Mononuclear cell (primary cell): ENCODE results near the gene SLC9A8. TPM values are rescaled to one million over a fixed set of nuclear protein-coding genes. Genes with fewer than 3 reads are reported as not detected.

Experiments used
- H3K27me3 ChIP-seq: 2 replicates; pipeline ENCODE4 v1.6.0; 2011; ENCODE audit warnings: low read length, control low read depth; ENCODE audit not compliant: insufficient read depth
- H3K4me1 ChIP-seq: 2 replicates; pipeline ENCODE4 v1.5.1; 2011; ENCODE audit warnings: mild to moderate bottlenecking, low read length, control low read depth; ENCODE audit not compliant: insufficient read depth
- H3K4me3 ChIP-seq: 2 replicates; pipeline ENCODE4 v1.5.1; 2011; ENCODE audit warnings: mild to moderate bottlenecking, low read length, moderate library complexity
- H3K9me3 ChIP-seq: 2 replicates; pipeline ENCODE4 v1.5.1; 2011; ENCODE audit warnings: low read depth, mild to moderate bottlenecking, control low read depth, low read length
- total RNA-seq: library from RNA; depleted of rRNA; stranded (reverse); fragments of >200 nt; gene quantifications from one replicate; pipeline ENCODE4 v1.2.3, GENCODE V29; 2012

Gene SLC9A8
- total RNA-seq, 1 donor: 34.5 TPM

DNA sequence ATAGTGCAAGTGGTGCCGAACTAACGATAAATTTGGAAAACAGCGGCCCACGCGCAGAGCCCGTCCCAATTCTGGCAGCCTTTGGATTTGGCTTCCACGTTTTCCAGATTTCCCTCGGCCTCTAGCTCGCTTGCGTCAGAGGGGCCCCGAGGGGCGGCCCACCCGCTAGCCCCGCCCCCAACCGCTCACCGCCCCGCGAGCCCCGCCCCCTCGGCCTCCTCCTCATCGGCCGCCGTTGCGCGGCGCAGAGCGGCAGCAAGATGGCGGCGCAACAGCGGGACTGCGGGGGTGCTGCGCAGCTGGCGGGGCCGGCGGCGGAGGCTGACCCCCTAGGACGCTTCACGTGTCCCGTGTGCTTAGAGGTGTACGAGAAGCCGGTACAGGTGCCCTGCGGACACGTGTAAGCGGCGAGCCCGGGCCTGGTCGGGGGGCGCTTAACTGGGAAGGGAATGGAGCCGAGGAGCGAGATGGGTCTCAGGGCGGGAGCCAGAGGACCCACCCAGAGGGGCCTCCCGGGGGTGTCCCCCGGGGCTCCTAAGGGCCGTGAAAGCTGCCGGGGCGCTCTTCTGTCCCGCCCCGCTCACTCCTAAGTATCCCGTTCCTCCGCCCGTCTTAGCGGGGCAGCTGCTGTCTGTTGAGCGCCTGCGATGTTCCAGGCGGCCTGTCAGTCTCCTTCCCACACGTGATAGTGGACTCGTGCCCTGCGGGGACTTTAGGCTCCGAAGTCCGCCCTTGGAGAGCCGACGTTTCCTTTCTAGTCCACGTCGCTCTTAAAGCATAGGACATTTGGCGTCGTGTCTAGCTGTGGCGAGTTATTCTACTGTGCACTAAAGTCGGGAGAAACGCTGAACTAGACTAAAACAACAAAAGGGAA is 123.8 kb downstream of the SLC9A8 start, which contains the start of gene RNF114:
Gene RNF114, plus strand, starts transcription at position 245 of the 874 bp plus-strand sequence. Its CDS starts 16 bp downstream, at position 261.
- no peaks in the 10 kb centered on the region for H3K27me3 ChIP-seq
- no peaks in the 10 kb centered on the region for H3K9me3 ChIP-seq
- H3K4me3 ChIP-seq: peak within 1 kb of the TSS; percentile 99
- peaks cover 55% of the 10 kb centered on the region for H3K4me1 ChIP-seq

DNA sequence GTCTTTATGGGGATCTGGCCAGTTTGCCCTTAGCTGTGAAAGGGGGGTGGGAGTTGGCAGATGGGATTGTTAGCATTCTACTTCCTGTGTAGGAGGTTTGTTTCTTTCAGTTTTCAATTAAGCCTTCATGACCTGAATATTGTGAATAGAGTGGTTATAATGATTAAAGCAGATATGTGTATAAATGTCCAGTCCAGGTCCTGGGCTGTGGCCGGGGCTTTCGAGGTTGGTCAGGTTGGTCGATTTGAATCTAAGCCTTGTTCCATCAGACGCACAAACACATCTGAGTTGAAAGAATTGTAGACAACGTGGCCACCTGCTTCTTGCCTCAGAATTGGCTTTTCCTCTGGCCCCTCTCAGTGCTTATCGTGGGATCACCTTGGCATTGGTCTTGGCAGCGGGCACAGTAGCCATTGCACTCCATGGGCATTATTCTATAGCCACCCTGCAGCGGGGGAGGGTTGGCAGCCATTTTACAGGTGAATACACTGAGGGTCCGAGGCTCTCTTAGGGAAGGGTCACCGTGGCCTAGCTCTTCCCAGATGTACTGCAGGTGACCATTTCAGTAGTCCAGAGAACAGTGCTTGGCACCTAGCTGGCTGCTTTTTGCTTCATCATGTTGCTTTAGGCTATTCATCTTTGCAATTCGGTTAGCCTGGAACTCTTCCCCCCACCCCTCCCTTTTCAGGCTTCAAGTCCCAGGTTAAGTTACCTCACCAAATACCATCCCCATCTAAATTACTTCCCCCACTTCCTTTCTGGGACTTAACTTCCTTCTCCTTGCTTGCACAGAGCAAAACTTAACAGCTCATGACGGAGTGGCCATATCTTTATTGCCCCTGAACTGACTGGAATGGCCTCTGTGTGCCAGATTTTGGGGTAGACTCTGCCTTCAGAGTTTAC is 124.7 kb downstream of the SLC9A8 start:
- H3K9me3 ChIP-seq: no peaks in the 10 kb centered on the region
- no peaks in the 10 kb centered on the region for H3K27me3 ChIP-seq
- H3K4me1 ChIP-seq: peaks cover 55% of the 10 kb centered on the region
- H3K4me3 ChIP-seq: peak overlapping the region; percentile 99

DNA sequence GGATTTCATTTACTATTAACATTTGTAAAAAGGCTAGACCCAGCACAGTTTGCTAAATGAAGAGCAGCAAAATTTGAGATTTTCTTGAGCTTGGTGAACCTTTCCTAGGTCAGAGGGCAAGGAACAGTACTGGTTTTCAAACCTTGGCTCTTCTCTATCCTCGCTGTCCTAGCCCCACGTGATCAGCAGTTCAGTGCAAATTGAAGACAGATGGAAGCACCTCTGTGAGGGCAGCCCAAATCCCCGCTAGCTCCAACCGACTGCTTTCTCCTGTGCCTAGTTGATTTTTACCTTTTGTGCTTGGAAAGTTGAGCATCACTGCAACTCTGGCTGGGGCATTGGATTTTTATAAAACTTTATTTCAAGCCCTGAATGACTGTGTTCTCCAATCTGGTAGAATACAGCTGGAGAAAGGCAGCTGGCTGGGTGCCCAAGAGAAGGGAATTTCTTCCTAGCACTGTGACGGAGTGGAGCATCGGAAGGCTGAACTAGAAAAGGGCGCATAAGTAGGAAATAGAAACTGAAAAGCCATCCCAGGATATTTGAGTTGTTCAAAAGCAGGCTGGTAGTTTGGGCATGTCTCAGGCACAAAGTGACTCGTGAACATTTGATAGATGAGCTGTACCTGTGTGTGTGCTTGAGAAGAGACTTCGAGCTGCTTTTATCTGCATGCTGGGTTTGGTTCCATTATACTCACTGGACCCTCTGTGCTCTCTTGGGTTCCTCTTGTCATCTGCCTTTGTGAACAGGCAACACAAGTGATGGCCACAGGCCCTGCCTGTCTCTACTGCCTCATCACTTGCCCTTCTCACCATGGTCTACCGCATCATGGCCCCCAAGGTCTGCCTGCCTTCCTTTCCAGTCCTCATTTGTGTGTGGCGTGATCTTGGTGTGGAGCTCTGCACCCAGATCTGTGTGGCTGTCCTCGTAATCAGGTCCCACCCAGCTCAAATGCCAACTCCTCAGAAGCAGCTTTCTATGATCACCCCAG is 125.8 kb downstream of the SLC9A8 start:
- Histone ChIP-seq H3K27me3 (no peaks in the 10 kb centered on the region), H3K4me1 (peaks cover 55% of the 10 kb centered on the region), H3K4me3 (no peak overlapping the region), H3K9me3 (no peaks in the 10 kb centered on the region)

DNA sequence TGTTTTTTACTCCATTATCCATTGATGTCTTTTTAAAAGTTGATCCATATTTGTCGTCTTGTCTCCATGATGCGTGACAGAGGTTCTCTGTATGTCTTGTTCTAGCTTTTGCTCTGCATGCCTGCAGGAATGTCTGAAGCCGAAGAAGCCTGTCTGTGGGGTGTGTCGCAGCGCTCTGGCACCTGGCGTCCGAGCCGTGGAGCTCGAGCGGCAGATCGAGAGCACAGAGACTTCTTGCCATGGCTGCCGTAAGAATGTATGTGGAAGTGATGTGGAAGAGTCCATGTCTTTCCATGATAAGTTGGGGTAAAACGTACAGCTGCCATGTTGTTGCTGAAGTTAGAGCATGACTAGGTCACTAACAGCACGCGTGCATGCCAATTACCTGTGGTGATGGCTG is 128.8 kb downstream of the SLC9A8 start:
- Histone ChIP-seq H3K27me3 (no peaks in the 10 kb centered on the region), H3K9me3 (no peaks in the 10 kb centered on the region)

More for the DNA sequence above, 128.8 kb downstream of the SLC9A8 start:
- no peak overlapping the region for H3K4me3 ChIP-seq
- peaks cover 33% of the 10 kb centered on the region for H3K4me1 ChIP-seq

Other genes with a start within 250 kb of the SLC9A8 start
- gene PTGIS, start 244.7 kb upstream of the SLC9A8 start, total RNA-seq: under 0.01 TPM
- 16.0 TPM for gene B4GALT5, start 99.0 kb upstream of the SLC9A8 start, total RNA-seq
- gene SPATA2, start 102.7 kb downstream of the SLC9A8 start, total RNA-seq: 6.2 TPM
- 186 TPM for gene RNF114, start 123.6 kb downstream of the SLC9A8 start, total RNA-seq
- gene SNAI1, start 170.2 kb downstream of the SLC9A8 start, total RNA-seq: 5.8 TPM